Gastrocnemius medialis (tissue), 4 donors: ENCODE measurements around the gene DYSF. TPM values are rescaled to one million over a fixed set of nuclear protein-coding genes. Genes with fewer than 3 reads are reported as not detected.

ENCODE experiments used
- ATAC-seq, 2 donors: fragments of 150-250 bp; one replicate each; pipeline ENCODE4 v1.9.1; 2016
- DNase-seq, 2 donors: peaks; one replicate each; pipeline ENCODE4 v3.0.0-alpha.2; 2019
- H3K27ac ChIP-seq, 4 donors: fragments of 200-600 bp; sonication (generic); 1 replicate in 1 of 4; 2 replicates in 3 of 4; pipeline ENCODE4 v1.5.1; 2016 to 2018; ENCODE audit warnings: mild to moderate bottlenecking in 2 of 4, moderate library complexity in 1 of 4
- H3K27me3 ChIP-seq, 3 donors: fragments of 200-600 bp; sonication (generic) in 2 of 3; 1 replicate in 1 of 3; 2 replicates in 2 of 3; pipeline versions ENCODE4 v1.5.1 to v1.6.0; 2016 to 2019; ENCODE audit warnings: mild to moderate bottlenecking in 1 of 3, moderate library complexity in 1 of 3
- H3K36me3 ChIP-seq, 2 donors: fragments of 200-600 bp; sonication (generic) in 1 of 2; one replicate each; pipeline ENCODE4 v1.5.1; 2017 to 2018
- H3K4me1 ChIP-seq, 2 donors: fragments of 200-600 bp; sonication (generic) in 1 of 2; one replicate each; pipeline ENCODE4 v1.5.1; 2016 to 2017; ENCODE audit warnings: mild to moderate bottlenecking in 2 of 2
- H3K4me3 ChIP-seq, 4 donors: fragments of 200-600 bp; sonication (generic) in 3 of 4; 1 replicate in 1 of 4; 2 replicates in 3 of 4; pipeline ENCODE4 v1.5.1; 2016 to 2019; ENCODE audit warnings: mild to moderate bottlenecking in 2 of 4
- H3K9me3 ChIP-seq, 3 donors: fragments of 200-600 bp; sonication (generic) in 2 of 3; 1 replicate in 1 of 3; 2 replicates in 2 of 3; pipeline ENCODE4 v1.5.1; 2016 to 2019
- CTCF ChIP-seq, 5 experiments: fragments of 450-650 bp in 3 of 5; fragments of 200-600 bp in 2 of 5; sonication (generic) in 2 of 5; IDR thresholded peaks in 4 of 5; conservative IDR thresholded peaks in 1 of 5; 1 replicate in 4 of 5; 2 replicates in 1 of 5; pipeline ENCODE4 v1.5.1; 2016 to 2019; ENCODE audit warnings: antibody characterized with exemption in 5 of 5, mild to moderate bottlenecking in 3 of 5, moderate library complexity in 3 of 5
- POLR2A ChIP-seq, 2 donors: fragments of 450-650 bp; IDR thresholded peaks; one replicate each; pipeline ENCODE4 v1.6.1; 2017; ENCODE audit warnings: antibody characterized with exemption in 2 of 2, mild to moderate bottlenecking in 2 of 2, moderate library complexity in 2 of 2
- in situ Hi-C, 4 donors: fragments of 200-750 bp; cut with MboI; loops; one replicate each; pipeline versions ENCODE4 v1.15.0 to v1.8.0; 2017; ENCODE audit warnings: low sequenced_read_pairs in 4 of 4
- intact Hi-C: fragments of 100-400 bp; cut with DNase I; formaldehyde crosslinking; loops from one replicate; pipeline ENCODE4 v1.15.1; 2023; ENCODE audit warnings: low total_unique reads
- total RNA-seq, 4 donors: library from RNA; depleted of rRNA; stranded (reverse); fragments of >200 nt; gene quantifications; one replicate each; pipeline versions ENCODE4 v1.1.0 to v1.2.3, GENCODE V29; 2016

DYSF gene
- total RNA-seq, 4 donors from 2014 or later: 40.7 to 267 (median 153) TPM

GRCh38 chr2:71683070-71683469 is 229.7 kb downstream of the DYSF start:
- intact Hi-C loops (no loop called here), in situ Hi-C loops (no loop called here)
- Histone ChIP-seq H3K4me1 (peaks cover 34 to 48% of the 10 kb centered on the region in 2 donors), H3K27ac (peak overlapping the region; percentile 86 to 92 (median 89)), H3K9me3 (no peaks in the 10 kb centered on the region), H3K36me3 (peaks cover 0 to 39% of the 10 kb centered on the region in 2 donors), H3K4me3 (no peak overlapping the region), H3K27me3 (no peaks in the 10 kb centered on the region)
- no peak for TF ChIP-seq CTCF (IDR thresholded peaks at IDR 0.05 in 4 of 5, conservative IDR thresholded peaks at IDR 0.05 in 1 of 5)
- ATAC-seq (no peak), DNase-seq (peak; percentile 1 to 27)

GRCh38 chr2:71683666-71684065 is 230.3 kb downstream of the DYSF start:
- H3K27me3 ChIP-seq: no peaks in the 10 kb centered on the region
- ATAC-seq: no peak
- in situ Hi-C loops (no loop called here), intact Hi-C loops (loop anchor here (2.0 kb wide), 2 partner anchors 33 to 59 kb away; no protein-coding TSS in a partner anchor)
- H3K4me3 ChIP-seq: no peak overlapping the region
- DNase-seq: peak; percentile 1 to 15
- H3K27ac ChIP-seq: peak overlapping the region; percentile 86 to 92 (median 89)
- no peaks in the 10 kb centered on the region for H3K9me3 ChIP-seq
- peaks cover 0 to 43% of the 10 kb centered on the region in 2 donors for H3K36me3 ChIP-seq
- TF ChIP-seq POLR2A (IDR thresholded peaks at IDR 0.05): no peak
- no peak for TF ChIP-seq CTCF (IDR thresholded peaks at IDR 0.05 in 4 of 5, conservative IDR thresholded peaks at IDR 0.05 in 1 of 5)
- peaks cover 34 to 48% of the 10 kb centered on the region in 2 donors for H3K4me1 ChIP-seq

GRCh38 chr2:71684226-71685072 is 231.1 kb downstream of the DYSF start:
- DNase-seq (peak; percentile 46 to 84), ATAC-seq (peak; percentile 9 to 35)
- no peak overlapping the region for H3K4me3 ChIP-seq
- in situ Hi-C loops (no loop called here), intact Hi-C loops (loop anchor here (2.0 to 5.0 kb wide), 3 partner anchors 32 to 67 kb away; no protein-coding TSS in a partner anchor)
- H3K36me3 ChIP-seq: peaks cover 0 to 38% of the 10 kb centered on the region in 2 donors
- no peak for TF ChIP-seq CTCF (IDR thresholded peaks at IDR 0.05 in 4 of 5, conservative IDR thresholded peaks at IDR 0.05 in 1 of 5)
- TF ChIP-seq POLR2A (IDR thresholded peaks at IDR 0.05): no peak
- peaks cover 34 to 53% of the 10 kb centered on the region in 2 donors for H3K4me1 ChIP-seq
- H3K27me3 ChIP-seq: no peaks in the 10 kb centered on the region
- peak overlapping the region; percentile 86 to 92 (median 89) for H3K27ac ChIP-seq
- no peaks in the 10 kb centered on the region for H3K9me3 ChIP-seq

- intact Hi-C loops (loop anchor here (2.0 to 5.0 kb wide), 3 partner anchors 32 to 68 kb away; no protein-coding TSS in a partner anchor), in situ Hi-C loops (no loop called here)
- Histone ChIP-seq H3K27ac (peak overlapping the region; percentile 86 to 92 (median 89)), H3K36me3 (peaks cover 0 to 32% of the 10 kb centered on the region in 2 donors), H3K4me3 (no peak overlapping the region), H3K9me3 (no peaks in the 10 kb centered on the region), H3K4me1 (peaks cover 34 to 56% of the 10 kb centered on the region in 2 donors), H3K27me3 (no peaks in the 10 kb centered on the region)
- DNase-seq: peak; percentile 78 to 89
- peak; percentile 68 to 79 for ATAC-seq
- TF ChIP-seq POLR2A (IDR thresholded peaks at IDR 0.05) (peak in 1 of 2 donors; percentile 32), CTCF (IDR thresholded peaks at IDR 0.05 in 4 of 5, conservative IDR thresholded peaks at IDR 0.05 in 1 of 5) (no peak)
Measured at GRCh38 chr2:71685073-71685848, 231.9 kb downstream of the DYSF start.
